GM19438 (cell line): ENCODE measurements around the gene NKAIN4.

Experiments
- ATAC-seq: cut with Tn5 transposase; IDR thresholded peaks from one replicate; pipeline ENCODE4 v1.9.1; 2021; ENCODE audit warnings: low read depth; ENCODE audit not compliant: unreplicated experiment

The NKAIN4 gene

GRCh38 chr20:63274381-63275228 lies 20.3 kb upstream of the NKAIN4 start:
- ATAC-seq: no peak

- no peak for ATAC-seq
Measured at GRCh38 chr20:63273635-63274380, 19.5 kb upstream of the NKAIN4 start.

- ATAC-seq: no peak
Measured at GRCh38 chr20:63273059-63273579, 18.9 kb upstream of the NKAIN4 start.

GRCh38 chr20:63272105-63273058 lies 18.1 kb upstream of the NKAIN4 start, which contains the start of gene ARFGAP1:
Gene ARFGAP1 (plus strand): TSS chr20:63272813. CDS start chr20:63275581, 2,768 bp downstream.
- ATAC-seq: peak; percentile 84

GRCh38 chr20:63270606-63271325 lies 16.5 kb upstream of the NKAIN4 start:
- no peak for ATAC-seq

- no peak for ATAC-seq
Measured at GRCh38 chr20:63269724-63270123, 15.5 kb upstream of the NKAIN4 start.

- no peak for ATAC-seq
Measured at GRCh38 chr20:63268671-63269439, 14.6 kb upstream of the NKAIN4 start.

GRCh38 chr20:63268256-63268655 lies 14.0 kb upstream of the NKAIN4 start:
- no peak for ATAC-seq

- ATAC-seq: no peak
Measured at GRCh38 chr20:63267691-63268090, 13.4 kb upstream of the NKAIN4 start.

GRCh38 chr20:63265891-63266515 lies 11.7 kb upstream of the NKAIN4 start:
- no peak for ATAC-seq

GRCh38 chr20:63264519-63264918 lies 10.3 kb upstream of the NKAIN4 start:
- ATAC-seq: no peak

- ATAC-seq: no peak
Measured at GRCh38 chr20:63264000-63264399, 9.7 kb upstream of the NKAIN4 start.

GRCh38 chr20:63262836-63263235 lies 8.6 kb upstream of the NKAIN4 start:
- no peak for ATAC-seq

GRCh38 chr20:63261795-63262528 lies 7.7 kb upstream of the NKAIN4 start:
- no peak for ATAC-seq

GRCh38 chr20:63261060-63261794 lies 7.0 kb upstream of the NKAIN4 start:
- ATAC-seq: no peak

GRCh38 chr20:63260521-63260920 lies 6.3 kb upstream of the NKAIN4 start:
- ATAC-seq: no peak
